SK-N-MC (cell line): ENCODE results near the gene CFAP74.

Source experiments
- DNase-seq: peaks from one replicate; pipeline ENCODE4 v3.0.0-alpha.2; 2011; ENCODE audit warnings: low read depth, low spot score
- H3K27ac ChIP-seq: fragments of 200-600 bp; sonication (generic); 2 replicates; pipeline ENCODE4 v1.5.1; 2016; ENCODE audit warnings: mixed run types
- H3K36me3 ChIP-seq: fragments of 200-600 bp; sonication (generic); 2 replicates; pipeline ENCODE4 v1.6.1; 2017; ENCODE audit warnings: antibody characterized with exemption, low read length, mixed read lengths; ENCODE audit not compliant: insufficient read depth
- H3K4me3 ChIP-seq: fragments of 200-600 bp; sonication (generic); 2 replicates; pipeline ENCODE4 v1.5.1; 2016
- H3K9ac ChIP-seq: fragments of 200-600 bp; sonication (generic); 2 replicates; pipeline ENCODE4 v1.8.0; 2017; ENCODE audit warnings: mixed run types, mixed read lengths; ENCODE audit not compliant: insufficient read length
- H3K9me3 ChIP-seq: fragments of 200-600 bp; sonication (generic); 2 replicates; pipeline ENCODE4 v1.6.1; 2017; ENCODE audit warnings: low read depth, mild to moderate bottlenecking, antibody characterized with exemption, low read length, moderate library complexity, mixed read lengths
- EZH2 ChIP-seq: fragments of 200-600 bp; sonication (generic); IDR thresholded peaks from one replicate; pipeline ENCODE4 v1.6.1; 2017; ENCODE audit warnings: antibody characterized with exemption
- FOXP2 ChIP-seq: optimal IDR thresholded peaks from 2 replicates; pipeline ENCODE3; 2011; ENCODE audit warnings: mild to moderate bottlenecking, moderate library complexity; ENCODE audit not compliant: insufficient read depth; ENCODE audit errors: extremely low read length, control extremely low read depth
- POLR2AphosphoS5 ChIP-seq: IDR thresholded peaks from 2 replicates; pipeline ENCODE4 v1.6.1; 2012; ENCODE audit warnings: mild to moderate bottlenecking, low read depth, low read length, borderline replicate concordance

Gene CFAP74

DNA sequence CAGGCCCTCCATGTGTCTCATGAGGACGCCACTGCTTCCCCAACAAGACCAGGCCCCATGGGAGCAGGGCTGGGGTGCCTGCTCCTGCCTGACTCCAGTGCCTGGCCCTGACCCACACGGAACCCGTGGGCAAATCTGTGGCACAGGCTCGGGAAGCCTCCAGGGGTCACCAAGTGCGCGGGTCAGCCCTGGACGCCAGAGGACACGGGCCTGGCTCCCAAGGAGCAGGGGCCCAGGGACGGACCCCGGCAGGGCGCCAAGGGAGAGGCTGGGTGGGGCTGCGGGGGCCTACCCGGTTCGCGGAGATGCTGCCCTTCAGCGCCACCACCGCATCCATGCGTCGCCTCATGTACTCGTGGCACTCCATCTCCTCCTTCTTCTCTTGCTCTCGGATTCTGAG lies 31.9 kb downstream of the CFAP74 start:
- H3K4me3 ChIP-seq: no peak overlapping the region
- H3K9me3 ChIP-seq: no peaks in the 10 kb centered on the region
- H3K36me3 ChIP-seq: no peaks in the 10 kb centered on the region
- TF ChIP-seq EZH2 (no peak), POLR2AphosphoS5 (no peak), FOXP2 (no peak)
- DNase-seq: no peak
- no peak overlapping the region for H3K27ac ChIP-seq
- H3K9ac ChIP-seq: no peak overlapping the region

DNA sequence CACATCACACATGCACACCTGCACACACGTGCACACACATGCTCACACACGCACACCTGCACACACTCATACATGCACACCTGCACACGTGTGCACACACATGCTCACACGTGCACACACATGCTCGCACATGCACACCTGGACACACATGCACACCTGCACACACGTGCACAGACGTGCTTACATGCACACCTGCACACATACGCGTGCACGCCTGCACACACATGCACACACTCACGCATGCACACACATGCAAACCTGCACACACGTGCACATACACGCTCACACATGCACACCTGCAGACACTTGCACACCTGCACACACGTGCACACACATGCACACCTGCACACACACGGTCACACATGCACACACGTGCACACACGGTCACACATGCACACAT lies 32.6 kb downstream of the CFAP74 start:
- H3K9me3 ChIP-seq: no peaks in the 10 kb centered on the region
- no peak for DNase-seq

GRCh38 chr1:1969953-1970716 lies 33.5 kb downstream of the CFAP74 start:
- no peak overlapping the region for H3K9ac ChIP-seq
- no peaks in the 10 kb centered on the region for H3K9me3 ChIP-seq
- TF ChIP-seq EZH2 (no peak), FOXP2 (no peak), POLR2AphosphoS5 (no peak)
- H3K27ac ChIP-seq: no peak overlapping the region
- no peaks in the 10 kb centered on the region for H3K36me3 ChIP-seq
- H3K4me3 ChIP-seq: no peak overlapping the region
- no peak for DNase-seq

More for the DNA sequence above, 32.6 kb downstream of the CFAP74 start:
- Histone ChIP-seq H3K36me3 (no peaks in the 10 kb centered on the region), H3K9ac (no peak overlapping the region), H3K27ac (no peak overlapping the region), H3K4me3 (no peak overlapping the region)
- TF ChIP-seq FOXP2 (no peak), EZH2 (no peak), POLR2AphosphoS5 (no peak)

- Histone ChIP-seq H3K27ac (no peak overlapping the region), H3K9me3 (no peaks in the 10 kb centered on the region), H3K4me3 (no peak overlapping the region), H3K36me3 (no peaks in the 10 kb centered on the region), H3K9ac (no peak overlapping the region)
- DNase-seq: no peak
- TF ChIP-seq FOXP2 (no peak), EZH2 (no peak), POLR2AphosphoS5 (no peak)
Observed at GRCh38 chr1:1969505-1969900, 34.1 kb downstream of the CFAP74 start.

DNA sequence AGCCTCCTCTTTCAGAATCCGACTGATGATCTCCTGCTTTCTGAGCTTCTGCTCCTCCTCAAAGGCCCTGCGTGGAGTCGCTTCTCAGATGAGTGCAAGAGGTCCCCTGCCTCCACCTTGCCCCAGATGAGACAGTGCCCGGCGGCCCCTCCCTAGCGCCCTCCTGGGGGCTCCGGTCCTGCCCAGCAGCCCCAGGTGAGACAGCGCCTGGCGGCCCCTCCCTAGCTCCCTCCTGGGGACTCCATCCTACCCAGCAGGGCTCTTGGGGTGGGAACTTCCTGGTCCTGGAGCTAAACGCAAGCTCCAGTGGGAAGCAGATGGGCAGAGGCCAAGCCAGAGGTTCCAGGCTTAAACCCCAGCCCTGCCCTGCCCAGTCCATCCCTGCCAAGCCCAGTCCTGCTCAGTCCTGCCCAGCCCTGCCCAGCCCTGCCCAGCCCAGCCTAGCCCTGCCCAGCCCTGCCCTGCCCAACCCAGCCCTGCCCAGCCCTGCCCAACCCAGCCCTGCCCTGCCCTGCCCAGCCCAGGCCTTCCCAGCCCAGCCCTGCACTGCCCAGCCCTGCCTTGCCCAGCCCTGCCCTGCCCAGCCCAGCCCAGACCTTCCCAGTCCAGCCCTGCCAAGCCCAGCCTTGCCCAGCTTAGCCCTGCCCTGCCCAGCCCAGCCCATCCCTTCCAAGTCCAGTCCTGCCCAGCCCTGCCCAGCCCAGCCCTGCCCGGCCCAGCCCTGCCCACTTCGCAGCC lies 34.6 kb downstream of the CFAP74 start:
- H3K4me3 ChIP-seq: no peak overlapping the region
- no peak for DNase-seq
- H3K27ac ChIP-seq: no peak overlapping the region
- no peak for TF ChIP-seq EZH2
- TF ChIP-seq FOXP2: no peak
- TF ChIP-seq POLR2AphosphoS5: no peak
- no peaks in the 10 kb centered on the region for H3K9me3 ChIP-seq
- no peaks in the 10 kb centered on the region for H3K36me3 ChIP-seq
- H3K9ac ChIP-seq: no peak overlapping the region

DNA sequence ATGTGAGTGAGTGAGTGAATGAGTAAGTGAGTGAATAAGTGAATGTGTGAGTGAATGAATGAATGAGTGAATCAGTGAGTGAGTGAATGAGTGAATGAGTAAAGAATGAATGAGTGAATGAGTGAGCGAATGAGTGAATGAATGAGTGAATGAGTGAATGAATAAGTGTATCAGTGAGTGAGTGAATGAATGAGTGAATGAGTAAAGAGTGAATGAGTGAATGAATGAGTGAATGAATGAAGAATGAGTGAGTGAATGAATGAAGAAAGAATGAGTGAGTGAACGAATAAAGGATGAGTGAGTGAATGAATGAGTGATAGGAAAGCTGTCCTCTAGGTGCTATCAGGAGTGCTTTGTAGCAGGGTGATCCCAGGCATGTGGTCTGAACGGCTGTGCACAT lies 35.7 kb downstream of the CFAP74 start:
- DNase-seq: no peak
- no peaks in the 10 kb centered on the region for H3K9me3 ChIP-seq

GRCh38 chr1:1967151-1967550 lies 36.4 kb downstream of the CFAP74 start:
- Histone ChIP-seq H3K4me3 (no peak overlapping the region), H3K36me3 (no peaks in the 10 kb centered on the region), H3K27ac (no peak overlapping the region), H3K9me3 (no peaks in the 10 kb centered on the region), H3K9ac (no peak overlapping the region)
- TF ChIP-seq EZH2 (no peak), POLR2AphosphoS5 (no peak), FOXP2 (no peak)
- DNase-seq: no peak

More for the DNA sequence above, 35.7 kb downstream of the CFAP74 start:
- no peaks in the 10 kb centered on the region for H3K36me3 ChIP-seq
- no peak overlapping the region for H3K9ac ChIP-seq
- TF ChIP-seq EZH2: no peak
- TF ChIP-seq POLR2AphosphoS5: no peak
- TF ChIP-seq FOXP2: no peak
- H3K27ac ChIP-seq: no peak overlapping the region
- no peak overlapping the region for H3K4me3 ChIP-seq

GRCh38 chr1:1966071-1966740 lies 37.4 kb downstream of the CFAP74 start:
- TF ChIP-seq POLR2AphosphoS5 (no peak), EZH2 (no peak), FOXP2 (no peak)
- Histone ChIP-seq H3K9me3 (no peaks in the 10 kb centered on the region), H3K9ac (no peak overlapping the region), H3K27ac (no peak overlapping the region), H3K36me3 (no peaks in the 10 kb centered on the region), H3K4me3 (no peak overlapping the region)
- DNase-seq: no peak
